ENCODE results near the gene AKT1. TPM values are rescaled to one million over a fixed set of nuclear protein-coding genes. Genes with fewer than 3 reads are reported as not detected.

AKT1 gene
- total RNA-seq, 4 donors from 2014 or later = 66.6 to 93.7 (median 71.3) TPM

- Histone ChIP-seq H3K4me1 (peaks cover 0 to 41% (median 0%) of the 10 kb centered on the region in 3 donors), H3K9me3 (no peaks in the 10 kb centered on the region), H3K4me3 (no peak overlapping the region), H3K36me3 (peaks cover 15 to 95% (median 20%) of the 10 kb centered on the region in 3 donors), H3K27me3 (no peaks in the 10 kb centered on the region), H3K27ac (no peak overlapping the region)
- TF ChIP-seq POLR2A (IDR thresholded peaks at IDR 0.05) = no peak
- no peak for TF ChIP-seq CTCF (IDR thresholded peaks at IDR 0.05)
- 67 to 88% methylated on average over 1 to 11 of the region's 20 CpGs for WGBS, 2 donors
- intact Hi-C loops (cut with DNase I) = no loop called here
- no peak for DNase-seq
These were observed 21.0 kb downstream of the AKT1 start for GRCh38 chr14:104774453-104775072.

- no peaks in the 10 kb centered on the region for H3K9me3 ChIP-seq
- intact Hi-C loops (cut with DNase I) = no loop called here
- no peaks in the 10 kb centered on the region for H3K27me3 ChIP-seq
- TF ChIP-seq POLR2A (IDR thresholded peaks at IDR 0.05) = no peak
- TF ChIP-seq CTCF (IDR thresholded peaks at IDR 0.05) = peak in 1 of 6 experiments; percentile 7
- H3K4me1 ChIP-seq = peaks cover 0 to 45% (median 1%) of the 10 kb centered on the region in 3 donors
- DNase-seq = no peak
- H3K27ac ChIP-seq = no peak overlapping the region
- H3K4me3 ChIP-seq = no peak overlapping the region
- 86 to 98% methylated on average over 11 to 17 of the region's 46 CpGs for WGBS, 2 donors
- peaks cover 15 to 88% (median 20%) of the 10 kb centered on the region in 3 donors for H3K36me3 ChIP-seq
These were observed 21.8 kb downstream of the AKT1 start for GRCh38 chr14:104773505-104774452.

GRCh38 chr14:104772707-104773504, 22.6 kb downstream of the AKT1 start:
- 86 to 96% methylated on average over 9 to 16 of the region's 38 CpGs for WGBS, 2 donors
- Histone ChIP-seq H3K27me3 (no peaks in the 10 kb centered on the region), H3K4me1 (peaks cover 0 to 53% (median 7%) of the 10 kb centered on the region in 3 donors), H3K27ac (no peak overlapping the region), H3K4me3 (no peak overlapping the region), H3K9me3 (no peaks in the 10 kb centered on the region), H3K36me3 (peaks cover 15 to 82% (median 20%) of the 10 kb centered on the region in 3 donors)
- intact Hi-C loops (cut with DNase I) = no loop called here
- DNase-seq = no peak
- TF ChIP-seq CTCF (IDR thresholded peaks at IDR 0.05) = no peak
- no peak for TF ChIP-seq POLR2A (IDR thresholded peaks at IDR 0.05)

- TF ChIP-seq POLR2A (IDR thresholded peaks at IDR 0.05) (no peak), CTCF (IDR thresholded peaks at IDR 0.05) (no peak)
- intact Hi-C loops (cut with DNase I) = no loop called here
- DNase-seq = no peak
- Histone ChIP-seq H3K27me3 (no peaks in the 10 kb centered on the region), H3K4me3 (no peak overlapping the region), H3K27ac (no peak overlapping the region), H3K36me3 (peaks cover 15 to 75% (median 20%) of the 10 kb centered on the region in 3 donors), H3K4me1 (peaks cover 0 to 45% (median 7%) of the 10 kb centered on the region in 3 donors), H3K9me3 (no peaks in the 10 kb centered on the region)
- WGBS, 2 donors = 56 to 85% methylated on average over 3 to 17 of the region's 34 CpGs
These were observed 23.4 kb downstream of the AKT1 start for GRCh38 chr14:104771918-104772706.
